H1 (cell line): ENCODE results near the gene ZMYND10. TPM values are rescaled to one million over a fixed set of nuclear protein-coding genes. Genes with fewer than 3 reads are reported as not detected.
A peak's percentile ranks its signal among the peaks of the same experiment; 100 is the strongest.

ENCODE experiments used
- RAD21 ChIP-seq, 2 experiments: IDR thresholded peaks in 1 of 2; conservative IDR thresholded peaks in 1 of 2; 2 replicates each; pipeline ENCODE4 v1.6.1; 2011; ENCODE audit warnings: low read depth in 2 of 2, low read length in 2 of 2, improper control_type of control experiment in 1 of 2, inconsistent platforms in 1 of 2, mild to moderate bottlenecking in 1 of 2, moderate library complexity in 1 of 2
- RBBP5 ChIP-seq: IDR thresholded peaks from 2 replicates; pipeline ENCODE4 v1.7.1; 2012; ENCODE audit warnings: low read depth, mild to moderate bottlenecking, inconsistent platforms, low read length, moderate library complexity, borderline replicate concordance
- polyA plus RNA-seq, 7 experiments: library from polyadenylated mRNA; depleted of rRNA in 3 of 7; stranded (reverse) in 5 of 7; unstranded in 2 of 7; fragments of >200 nt in 5 of 7; fragments of 200-250 nt in 2 of 7; gene quantifications; 1 replicate in 5 of 7; 2 replicates in 1 of 7; 4 replicates in 1 of 7; pipeline versions ENCODE4 v1.2.1 to v1.2.3, GENCODE V29; 2011 to 2013; ENCODE audit warnings: missing spikeins in 2 of 7, mixed read lengths in 2 of 7
- total RNA-seq: library from RNA; stranded (reverse); fragmentation: NEBNext Ultra II Directional; extraction: Animal tissue kit (Norgen Biotek cat#: 25700); gene quantifications from 2 replicates; pipeline ENCODE4 v1.2.1, GENCODE V29; 2021
- TF ChIP-seq, protein P1 (sequence below): IDR thresholded peaks from 2 replicates; pipeline ENCODE4 v1.6.1; 2012; ENCODE audit warnings: inconsistent platforms

Gene ZMYND10
- total and polyA plus RNA-seq, 2 of the 8 experiments (the other 6 are each of a cell fraction or from before 2014, with no cell fraction given) = 0.56 to 0.79 TPM

DNA sequence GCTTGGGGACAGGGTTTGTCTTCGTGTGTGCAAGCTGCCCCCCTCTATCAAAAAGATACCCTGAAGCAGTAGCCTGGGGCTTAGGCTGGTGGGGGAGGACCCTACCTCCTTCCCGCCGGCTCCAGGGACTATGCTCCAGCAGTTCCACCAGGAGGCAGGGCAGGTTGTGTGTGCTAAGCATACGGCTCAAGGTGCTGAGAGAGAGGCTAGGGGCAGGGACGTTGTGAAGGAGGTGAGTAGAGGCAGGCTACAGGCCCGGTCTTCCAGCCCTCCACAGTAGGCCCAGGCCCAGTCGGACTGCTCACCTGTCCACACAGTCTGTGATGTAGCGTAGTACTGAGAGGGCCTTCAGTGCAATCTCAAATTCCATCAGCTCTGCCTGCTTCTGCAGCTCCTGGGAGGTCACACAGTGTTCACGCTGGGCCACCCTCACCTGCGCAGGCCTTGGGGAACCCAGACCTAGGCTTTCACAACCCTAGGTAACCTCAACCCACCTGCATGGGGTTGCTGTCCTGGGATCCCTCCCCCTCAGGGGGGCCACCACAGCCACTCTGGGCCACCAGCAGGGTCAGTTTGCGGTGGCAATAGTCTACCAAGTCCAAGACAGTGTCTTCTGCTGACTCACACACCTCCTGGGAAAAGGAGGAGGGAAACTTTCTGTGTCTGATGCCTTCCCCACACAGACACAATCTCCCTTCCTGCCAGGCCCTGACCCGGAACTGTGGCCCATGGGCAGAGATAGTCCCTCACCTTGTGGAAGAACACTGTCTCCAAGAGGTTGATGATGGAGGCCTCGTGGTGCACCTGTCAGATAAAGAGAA, 2.5 kb downstream of the ZMYND10 start (continued):
- TF ChIP-seq, protein P1, sequence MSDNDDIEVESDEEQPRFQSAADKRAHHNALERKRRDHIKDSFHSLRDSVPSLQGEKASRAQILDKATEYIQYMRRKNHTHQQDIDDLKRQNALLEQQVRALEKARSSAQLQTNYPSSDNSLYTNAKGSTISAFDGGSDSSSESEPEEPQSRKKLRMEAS = peak; percentile 45; the same call in 1 of the 2 replicates
- TF ChIP-seq RAD21 (IDR thresholded peaks at IDR 0.05 in 1 of 2, conservative IDR thresholded peaks at IDR 0.05 in 1 of 2; ENCODE audit: low read depth in 2 of 2, low read length in 2 of 2) (peak; percentile 39 to 57), RBBP5 (no peak)
